ENCODE measurements around the gene SNX5. TPM values are rescaled to one million over a fixed set of nuclear protein-coding genes. Genes with fewer than 3 reads are reported as not detected.

SNX5 gene
- total RNA-seq, 4 donors from 2014 or later = 131 to 257 (median 132) TPM

- peak overlapping the region in 2 of 4 donors; percentile 14 to 68 for H3K27ac ChIP-seq
- H3K9me3 ChIP-seq = no peaks in the 10 kb centered on the region
- no peaks in the 10 kb centered on the region for H3K36me3 ChIP-seq
- H3K4me1 ChIP-seq = peaks cover 0 to 38% (median 6%) of the 10 kb centered on the region in 4 donors
- H3K4me3 ChIP-seq = no peak overlapping the region
- no peaks in the 10 kb centered on the region for H3K27me3 ChIP-seq
- TF ChIP-seq CTCF (IDR thresholded peaks at IDR 0.05) (no peak), POLR2A (IDR thresholded peaks at IDR 0.05) (no peak)
- DNase-seq = no peak
These were observed 42.7 kb downstream of the SNX5 start for GRCh38 chr20:17925940-17926300.

- TF ChIP-seq CTCF (IDR thresholded peaks at IDR 0.05) = no peak
- TF ChIP-seq POLR2A (IDR thresholded peaks at IDR 0.05) = peak in 1 of 2 donors; percentile 21
- H3K4me1 ChIP-seq = peaks cover 0 to 38% (median 6%) of the 10 kb centered on the region in 4 donors
- DNase-seq = peak in 2 of 3 donors; percentile 69 to 71
- H3K36me3 ChIP-seq = no peaks in the 10 kb centered on the region
- H3K27me3 ChIP-seq = no peaks in the 10 kb centered on the region
- H3K9me3 ChIP-seq = no peaks in the 10 kb centered on the region
- H3K27ac ChIP-seq = peak overlapping the region in 2 of 4 donors; percentile 14 to 68
- no peak overlapping the region for H3K4me3 ChIP-seq
These were observed 43.3 kb downstream of the SNX5 start for GRCh38 chr20:17925141-17925939.

GRCh38 chr20:17921774-17922173 lies 46.8 kb downstream of the SNX5 start:
- Histone ChIP-seq H3K27ac (no peak overlapping the region), H3K4me3 (no peak overlapping the region), H3K27me3 (no peaks in the 10 kb centered on the region), H3K9me3 (no peaks in the 10 kb centered on the region), H3K4me1 (peaks cover 0 to 17% (median 6%) of the 10 kb centered on the region in 4 donors), H3K36me3 (no peaks in the 10 kb centered on the region)
- DNase-seq = no peak
- no peak for TF ChIP-seq POLR2A (IDR thresholded peaks at IDR 0.05)
- TF ChIP-seq CTCF (IDR thresholded peaks at IDR 0.05) = no peak

GRCh38 chr20:17919149-17919548 lies 49.4 kb downstream of the SNX5 start:
- H3K27ac ChIP-seq = no peak overlapping the region
- DNase-seq = no peak
- H3K4me1 ChIP-seq = no peaks in the 10 kb centered on the region
- H3K9me3 ChIP-seq = no peaks in the 10 kb centered on the region
- H3K27me3 ChIP-seq = no peaks in the 10 kb centered on the region
- H3K36me3 ChIP-seq = no peaks in the 10 kb centered on the region
- H3K4me3 ChIP-seq = no peak overlapping the region
- TF ChIP-seq POLR2A (IDR thresholded peaks at IDR 0.05) = no peak
- no peak for TF ChIP-seq CTCF (IDR thresholded peaks at IDR 0.05)

GRCh38 chr20:17917832-17918618 lies 50.6 kb downstream of the SNX5 start:
- TF ChIP-seq POLR2A (IDR thresholded peaks at IDR 0.05) = no peak
- TF ChIP-seq CTCF (IDR thresholded peaks at IDR 0.05) = no peak
- no peaks in the 10 kb centered on the region for H3K4me1 ChIP-seq

More at GRCh38 chr20:17917832-17918618, 50.6 kb downstream of the SNX5 start:
- no peaks in the 10 kb centered on the region for H3K27me3 ChIP-seq
- H3K9me3 ChIP-seq = no peaks in the 10 kb centered on the region
- DNase-seq = no peak
- H3K36me3 ChIP-seq = no peaks in the 10 kb centered on the region
- no peak overlapping the region for H3K27ac ChIP-seq
- no peak overlapping the region for H3K4me3 ChIP-seq

Measured in Peyer's patch (tissue), 4 donors.